Panc1 (cell line): ENCODE measurements around the gene DBX1. TPM values are rescaled to one million over a fixed set of nuclear protein-coding genes. Genes with fewer than 3 reads are reported as not detected.

Experiments
- ATAC-seq: fragments of 200-7000 bp; cut with Tn5 transposase; 2 replicates; pipeline ENCODE4 v1.9.1; 2020; ENCODE audit warnings: mild to moderate bottlenecking, moderate library complexity
- BruUV-seq: library from RNA; stranded (reverse); fragments of 400-500 nt; replicated peaks from 2 replicates; lab custom pipeline; 2021; lab: Mats Ljungman, UMichigan
- CTCF ChIA-PET: fragments of 300-600 bp; sonication (Branson Sonifier 250); formaldehyde crosslinking; loops from one replicate; lab custom pipeline; 2022; ENCODE audit warnings: antibody characterized with exemption; lab: Charles Lee
- POLR2A ChIA-PET: fragments of 300-600 bp; sonication (Branson Sonifier 250); formaldehyde crosslinking; loops from one replicate; lab custom pipeline; 2022; ENCODE audit warnings: antibody characterized with exemption; lab: Charles Lee
- DNase-seq: peaks from one replicate; pipeline ENCODE4 v3.0.0-alpha.2; 2010; ENCODE audit warnings: low read depth, low spot score
- H3K27ac ChIP-seq: 2 replicates; pipeline ENCODE4 v1.5.1; 2011; ENCODE audit warnings: mild to moderate bottlenecking, low read length, inconsistent platforms
- H3K27me3 ChIP-seq: fragments of 200-500 bp; sonication (Bioruptor generic); 2 replicates; pipeline ENCODE4 v1.6.0; 2014; ENCODE audit warnings: low read length, inconsistent platforms; ENCODE audit not compliant: control insufficient read depth, insufficient read depth
- H3K36me3 ChIP-seq: fragments of 200-500 bp; sonication (Bioruptor generic); 2 replicates; pipeline ENCODE4 v1.5.1; 2014; ENCODE audit warnings: inconsistent platforms, mild to moderate bottlenecking, low read length, moderate library complexity; ENCODE audit not compliant: control insufficient read depth, insufficient read depth
- H3K4me1 ChIP-seq: 2 replicates; pipeline ENCODE4 v1.5.1; 2011; ENCODE audit warnings: inconsistent platforms, mild to moderate bottlenecking, low read length, moderate library complexity; ENCODE audit not compliant: control insufficient read depth, insufficient read depth
- H3K4me3 ChIP-seq, 2 experiments: 2 replicates each; pipeline ENCODE4 v1.5.1; 2011 to 2012; ENCODE audit warnings: low read depth in 2 of 2, low read length in 2 of 2, mild to moderate bottlenecking in 2 of 2, inconsistent platforms in 1 of 2, moderate library complexity in 1 of 2
- H3K9me3 ChIP-seq: fragments of 200-500 bp; sonication (Bioruptor generic); 2 replicates; pipeline ENCODE4 v1.5.1; 2014; ENCODE audit warnings: low read depth, mild to moderate bottlenecking, inconsistent platforms, low read length, moderate library complexity; ENCODE audit not compliant: control insufficient read depth, insufficient read depth
- CTCF ChIP-seq: fragments of 450-650 bp; IDR thresholded peaks from 2 replicates; pipeline ENCODE4 v1.5.1; 2017; ENCODE audit warnings: mild to moderate bottlenecking
- POLR2AphosphoS5 ChIP-seq: IDR thresholded peaks from 2 replicates; pipeline ENCODE4 v1.6.1; 2012; ENCODE audit warnings: mild to moderate bottlenecking, low read depth, low read length, moderate library complexity
- REST ChIP-seq, 2 experiments: IDR thresholded peaks; 2 replicates each; pipeline ENCODE4 v1.6.1; 2011 to 2012; ENCODE audit warnings: low read depth in 2 of 2, control low read depth in 1 of 2, low read length in 1 of 2, mild to moderate bottlenecking in 1 of 2, moderate library complexity in 1 of 2; ENCODE audit not compliant: insufficient read depth in 1 of 2
- SIN3A ChIP-seq: IDR thresholded peaks from 2 replicates; pipeline ENCODE4 v1.6.1; 2012; ENCODE audit warnings: low read depth, mild to moderate bottlenecking, low read length, moderate library complexity, borderline replicate concordance; ENCODE audit not compliant: insufficient read depth
- TCF7L2 ChIP-seq: IDR thresholded peaks from 2 replicates; pipeline ENCODE4 v1.6.1; 2011; ENCODE audit warnings: mild to moderate bottlenecking, low read depth, low read length, inconsistent platforms
- in situ Hi-C: cut with HindIII; loops from 2 replicates; pipeline ENCODE4 v1.10.0; 2016; ENCODE audit warnings: low sequenced_read_pairs, low pct_unique_long_range_greater_than_20kb
- intact Hi-C: fragments of 100-400 bp; cut with micrococcal nuclease; formaldehyde crosslinking; loops from one replicate; pipeline ENCODE4 v1.10.0; 2022; ENCODE audit not compliant: unreplicated experiment
- total RNA-seq: library from RNA; stranded (reverse); gene quantifications from one replicate; pipeline ENCODE4 v1.2.1, GENCODE V29; 2021; ENCODE audit not compliant: unreplicated experiment

DBX1 gene
- total RNA-seq, 1 experiment from 2014 or later: not detected

GRCh38 chr11:20162824-20163782, 2.8 kb upstream of the DBX1 start:
- intact Hi-C loops (no loop called here), in situ Hi-C loops (no loop called here)
- TF ChIP-seq SIN3A (no peak), POLR2AphosphoS5 (no peak), CTCF (no peak), REST (IDR thresholded peaks at IDR 0.05; ENCODE audit: insufficient read depth in 1 of 2, low read depth in 2 of 2, low read length in 1 of 2) (no peak), TCF7L2 (no peak)
- BruUV-seq: no TSS peak
- POLR2A ChIA-PET: no interaction called here
- CTCF ChIA-PET: no interaction called here
- no peaks in the 10 kb centered on the region for H3K4me1 ChIP-seq
- no peak for DNase-seq
- peak; percentile 71 for ATAC-seq
- peak overlapping the region; percentile 14 to 23; a peak in 2 of 4 replicates for H3K4me3 ChIP-seq
- H3K9me3 ChIP-seq: no peaks in the 10 kb centered on the region
- H3K27ac ChIP-seq: no peak overlapping the region
- peaks cover 29% of the 10 kb centered on the region for H3K27me3 ChIP-seq
- H3K36me3 ChIP-seq: no peaks in the 10 kb centered on the region

- POLR2A ChIA-PET: no interaction called here
- CTCF ChIA-PET: no interaction called here
- no peak for DNase-seq
- BruUV-seq: no TSS peak
- intact Hi-C loops: no loop called here
- H3K27ac ChIP-seq: no peak overlapping the region
- TF ChIP-seq POLR2AphosphoS5 (no peak), CTCF (no peak), TCF7L2 (no peak), REST (IDR thresholded peaks at IDR 0.05; ENCODE audit: insufficient read depth in 1 of 2, low read depth in 2 of 2, low read length in 1 of 2) (no peak), SIN3A (no peak)
- no peak overlapping the region for H3K4me3 ChIP-seq
- no peak for ATAC-seq
- H3K9me3 ChIP-seq: no peaks in the 10 kb centered on the region
- no peaks in the 10 kb centered on the region for H3K4me1 ChIP-seq
- peaks cover 36% of the 10 kb centered on the region for H3K27me3 ChIP-seq
- no peaks in the 10 kb centered on the region for H3K36me3 ChIP-seq
- in situ Hi-C loops: no loop called here
Measured at GRCh38 chr11:20161923-20162744, 1.9 kb upstream of the DBX1 start.
